Immature natural killer cell (primary cell): ENCODE data around the gene TANGO6. TPM values are rescaled to one million over a fixed set of nuclear protein-coding genes. Genes with fewer than 3 reads are reported as not detected.

Source experiments
- DNase-seq, 3 donors: peaks; one replicate each; pipeline ENCODE4 v3.0.0; 2022; ENCODE audit warnings: mixed read lengths in 1 of 3
- H3K27ac Mint-ChIP-seq, 6 donors: one replicate each; pipeline ENCODE4 v1.8.0; 2020; ENCODE audit warnings: mixed read lengths in 6 of 6, mild to moderate bottlenecking in 5 of 6, inconsistent platforms in 4 of 6, moderate library complexity in 3 of 6
- H3K27me3 Mint-ChIP-seq, 3 donors: one replicate each; pipeline ENCODE4 v1.8.0; 2020 to 2021; ENCODE audit warnings: low read depth in 3 of 3, mild to moderate bottlenecking in 3 of 3, mixed read lengths in 3 of 3, moderate library complexity in 3 of 3, inconsistent platforms in 1 of 3
- H3K36me3 Mint-ChIP-seq, 3 donors: one replicate each; pipeline ENCODE4 v1.8.0; 2020; ENCODE audit warnings: mixed read lengths in 3 of 3, inconsistent platforms in 2 of 3, mild to moderate bottlenecking in 2 of 3
- H3K4me1 Mint-ChIP-seq, 2 donors: one replicate each; pipeline ENCODE4 v1.8.0; 2020; ENCODE audit warnings: inconsistent platforms in 2 of 2, mild to moderate bottlenecking in 2 of 2, mixed read lengths in 2 of 2, moderate library complexity in 1 of 2
- H3K4me3 Mint-ChIP-seq, 5 donors: one replicate each; pipeline ENCODE4 v1.8.0; 2020; ENCODE audit warnings: mild to moderate bottlenecking in 5 of 5, mixed read lengths in 5 of 5, inconsistent platforms in 3 of 5, moderate library complexity in 3 of 5
- H3K9me3 Mint-ChIP-seq, 6 donors: one replicate each; pipeline ENCODE4 v1.8.0; 2020; ENCODE audit warnings: mild to moderate bottlenecking in 6 of 6, mixed read lengths in 6 of 6, inconsistent platforms in 4 of 6, moderate library complexity in 3 of 6
- polyA plus RNA-seq, 3 donors: library from polyadenylated mRNA; unstranded; fragments of 300-500 nt; fragmentation: Illumina TruSeq; gene quantifications; one replicate each; pipeline ENCODE4 v1.2.3, GENCODE V29; 2021

The TANGO6 gene
- polyA plus RNA-seq, 3 donors from 2014 or later: 8.2 to 16.9 (median 11.5) TPM

DNA sequence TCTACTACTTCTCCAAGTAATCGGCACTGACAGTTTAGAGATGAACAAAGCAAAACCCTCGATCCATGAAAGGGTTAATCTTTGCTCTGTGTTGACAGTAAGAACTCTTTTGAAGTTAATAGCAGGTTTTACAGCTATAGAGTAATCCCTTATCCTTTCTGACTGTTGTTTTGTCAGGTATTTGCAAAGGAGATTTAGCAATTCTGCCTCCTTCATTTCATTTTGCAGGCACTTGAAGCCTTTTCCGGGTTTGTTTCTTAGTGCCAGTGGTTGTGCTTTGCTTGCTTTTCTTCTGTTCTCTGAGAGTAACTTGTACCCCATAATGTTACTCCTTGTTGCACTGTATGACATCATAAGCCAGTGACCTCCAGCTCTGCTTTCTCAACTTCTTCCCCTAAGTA is 64.5 kb downstream of the TANGO6 start:
- Mint-ChIP-seq H3K36me3 (peaks cover 8 to 14% (median 12%) of the 10 kb centered on the region in 3 donors), H3K4me3 (no peak overlapping the region), H3K4me1 (no peaks in the 10 kb centered on the region), H3K27ac (no peak overlapping the region), H3K9me3 (no peaks in the 10 kb centered on the region), H3K27me3 (no peaks in the 10 kb centered on the region)
- DNase-seq: no peak

GRCh38 chr16:68909099-68909733 is 65.9 kb downstream of the TANGO6 start:
- Mint-ChIP-seq H3K4me3 (no peak overlapping the region), H3K36me3 (peaks cover 8 to 10% (median 10%) of the 10 kb centered on the region in 3 donors)
- DNase-seq: no peak

GRCh38 chr16:68910051-68910450 is 66.7 kb downstream of the TANGO6 start:
- no peak overlapping the region for H3K4me3 Mint-ChIP-seq
- H3K9me3 Mint-ChIP-seq: no peaks in the 10 kb centered on the region
- no peak overlapping the region for H3K27ac Mint-ChIP-seq
- H3K36me3 Mint-ChIP-seq: peaks cover 8 to 11% (median 10%) of the 10 kb centered on the region in 3 donors
- no peak for DNase-seq
- H3K27me3 Mint-ChIP-seq: no peaks in the 10 kb centered on the region
- no peaks in the 10 kb centered on the region for H3K4me1 Mint-ChIP-seq

More at GRCh38 chr16:68909099-68909733, 65.9 kb downstream of the TANGO6 start:
- Mint-ChIP-seq H3K27me3 (no peaks in the 10 kb centered on the region), H3K4me1 (no peaks in the 10 kb centered on the region), H3K9me3 (no peaks in the 10 kb centered on the region), H3K27ac (no peak overlapping the region)

DNA sequence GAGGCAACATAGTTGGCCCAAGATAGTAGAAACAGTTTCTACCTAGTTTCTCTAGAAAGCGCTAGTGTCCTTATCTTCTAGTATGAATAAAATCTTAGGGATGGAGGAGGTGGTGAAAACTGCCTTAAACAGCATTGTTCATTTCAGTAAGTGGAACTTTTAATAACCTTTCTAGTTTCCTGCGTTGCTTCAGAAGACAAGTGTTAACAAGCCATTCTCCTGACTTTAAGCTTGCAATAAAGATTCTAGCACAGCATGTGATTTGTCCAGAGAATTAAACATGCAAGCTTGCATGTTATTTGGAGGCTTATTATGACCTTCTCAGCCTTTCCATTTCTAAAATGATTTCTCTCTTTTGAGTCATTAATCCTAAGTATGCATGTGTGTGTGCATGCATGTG is 72.3 kb downstream of the TANGO6 start:
- no peak for DNase-seq

DNA sequence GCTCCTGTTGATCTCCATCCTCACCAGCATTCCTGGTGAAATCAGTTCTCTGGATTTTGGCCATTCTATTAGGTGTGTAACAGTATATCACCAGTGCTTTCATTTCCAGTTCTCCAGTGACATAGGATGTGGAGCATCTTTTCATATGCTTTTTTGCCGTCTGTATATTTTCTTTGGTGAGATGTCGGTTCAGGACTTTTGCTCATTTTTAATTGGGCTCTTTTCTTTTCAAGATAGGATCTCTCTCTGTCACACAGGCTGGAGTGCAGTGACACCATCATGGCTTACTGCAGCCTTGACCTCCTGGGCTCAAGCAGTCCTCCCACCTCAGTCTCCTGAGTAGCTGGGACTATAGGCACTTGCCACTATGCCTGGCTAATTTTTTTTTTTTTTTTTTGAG is 74.2 kb downstream of the TANGO6 start:
- no peaks in the 10 kb centered on the region for H3K27me3 Mint-ChIP-seq
- DNase-seq: no peak
- H3K4me3 Mint-ChIP-seq: no peak overlapping the region
- H3K9me3 Mint-ChIP-seq: no peaks in the 10 kb centered on the region
- peaks cover 10 to 40% (median 18%) of the 10 kb centered on the region in 3 donors for H3K36me3 Mint-ChIP-seq
- H3K27ac Mint-ChIP-seq: no peak overlapping the region
- no peaks in the 10 kb centered on the region for H3K4me1 Mint-ChIP-seq

More for the DNA sequence above, 72.3 kb downstream of the TANGO6 start:
- Mint-ChIP-seq H3K4me1 (no peaks in the 10 kb centered on the region), H3K36me3 (peaks cover 10 to 36% (median 11%) of the 10 kb centered on the region in 3 donors), H3K27me3 (no peaks in the 10 kb centered on the region), H3K9me3 (no peaks in the 10 kb centered on the region), H3K27ac (peak overlapping the region in 1 of 6 donors; percentile 49), H3K4me3 (no peak overlapping the region)

GRCh38 chr16:68920349-68920748 is 77.0 kb downstream of the TANGO6 start:
- no peak for DNase-seq
- no peaks in the 10 kb centered on the region for H3K4me1 Mint-ChIP-seq
- no peak overlapping the region for H3K27ac Mint-ChIP-seq
- H3K36me3 Mint-ChIP-seq: peaks cover 10 to 50% (median 24%) of the 10 kb centered on the region in 3 donors
- H3K27me3 Mint-ChIP-seq: no peaks in the 10 kb centered on the region
- no peak overlapping the region for H3K4me3 Mint-ChIP-seq
- no peaks in the 10 kb centered on the region for H3K9me3 Mint-ChIP-seq

GRCh38 chr16:68921637-68922036 is 78.3 kb downstream of the TANGO6 start:
- peaks cover 8 to 42% (median 26%) of the 10 kb centered on the region in 3 donors for H3K36me3 Mint-ChIP-seq

GRCh38 chr16:68923116-68923515 is 79.8 kb downstream of the TANGO6 start:
- H3K27me3 Mint-ChIP-seq: peaks cover 0 to 2% (median 0%) of the 10 kb centered on the region in 3 donors
- no peaks in the 10 kb centered on the region for H3K9me3 Mint-ChIP-seq
- no peak for DNase-seq
- H3K4me1 Mint-ChIP-seq: no peaks in the 10 kb centered on the region
- H3K36me3 Mint-ChIP-seq: peaks cover 15 to 49% (median 38%) of the 10 kb centered on the region in 3 donors
- no peak overlapping the region for H3K27ac Mint-ChIP-seq
- H3K4me3 Mint-ChIP-seq: no peak overlapping the region

More at GRCh38 chr16:68921637-68922036, 78.3 kb downstream of the TANGO6 start:
- Mint-ChIP-seq H3K4me3 (no peak overlapping the region), H3K4me1 (no peaks in the 10 kb centered on the region), H3K27me3 (no peaks in the 10 kb centered on the region), H3K27ac (peak overlapping the region in 1 of 6 donors; percentile 8), H3K9me3 (no peaks in the 10 kb centered on the region)
- no peak for DNase-seq

DNA sequence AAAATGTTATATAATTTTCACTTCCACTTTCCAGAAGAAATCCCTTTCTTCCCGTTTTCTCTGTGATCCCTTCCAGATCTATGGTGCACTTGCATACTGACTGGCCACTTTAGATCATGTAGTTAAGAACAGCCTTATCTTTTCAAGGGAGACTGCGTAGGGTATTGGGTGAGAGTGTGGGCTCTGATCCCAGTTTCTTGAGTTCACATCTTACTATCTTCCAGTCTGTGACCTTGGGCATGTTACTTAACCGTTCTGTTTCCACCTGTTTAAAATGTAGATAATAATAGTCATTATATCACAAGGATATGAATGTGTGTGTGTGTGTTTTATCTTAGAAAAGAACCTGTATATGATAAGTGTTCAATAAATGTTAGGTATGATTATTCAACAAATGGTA is 83.7 kb downstream of the TANGO6 start:
- Mint-ChIP-seq H3K36me3 (peaks cover 31 to 60% (median 47%) of the 10 kb centered on the region in 3 donors), H3K27ac (no peak overlapping the region), H3K9me3 (no peaks in the 10 kb centered on the region), H3K4me3 (no peak overlapping the region), H3K4me1 (no peaks in the 10 kb centered on the region), H3K27me3 (peaks cover 0 to 2% (median 0%) of the 10 kb centered on the region in 3 donors)
- DNase-seq: no peak

GRCh38 chr16:68931196-68931595 is 87.9 kb downstream of the TANGO6 start:
- peaks cover 38 to 65% (median 46%) of the 10 kb centered on the region in 3 donors for H3K36me3 Mint-ChIP-seq
- no peak overlapping the region for H3K4me3 Mint-ChIP-seq

GRCh38 chr16:68934402-68934801 is 91.1 kb downstream of the TANGO6 start:
- H3K27ac Mint-ChIP-seq: peak overlapping the region in 1 of 6 donors; percentile 42
- H3K27me3 Mint-ChIP-seq: no peaks in the 10 kb centered on the region
- no peaks in the 10 kb centered on the region for H3K4me1 Mint-ChIP-seq
- peaks cover 30 to 58% (median 40%) of the 10 kb centered on the region in 3 donors for H3K36me3 Mint-ChIP-seq
- no peaks in the 10 kb centered on the region for H3K9me3 Mint-ChIP-seq
- no peak for DNase-seq
- no peak overlapping the region for H3K4me3 Mint-ChIP-seq

More at GRCh38 chr16:68931196-68931595, 87.9 kb downstream of the TANGO6 start:
- Mint-ChIP-seq H3K27me3 (peaks cover 0 to 2% (median 0%) of the 10 kb centered on the region in 3 donors), H3K4me1 (no peaks in the 10 kb centered on the region), H3K27ac (no peak overlapping the region), H3K9me3 (no peaks in the 10 kb centered on the region)
- no peak for DNase-seq

GRCh38 chr16:68935008-68935407 is 91.7 kb downstream of the TANGO6 start:
- H3K4me3 Mint-ChIP-seq: no peak overlapping the region
- no peak overlapping the region for H3K27ac Mint-ChIP-seq
- H3K36me3 Mint-ChIP-seq: peaks cover 29 to 52% (median 36%) of the 10 kb centered on the region in 3 donors
- DNase-seq: no peak
- H3K4me1 Mint-ChIP-seq: no peaks in the 10 kb centered on the region
- no peaks in the 10 kb centered on the region for H3K9me3 Mint-ChIP-seq
- H3K27me3 Mint-ChIP-seq: no peaks in the 10 kb centered on the region

GRCh38 chr16:68936736-68937631 is 93.7 kb downstream of the TANGO6 start:
- Mint-ChIP-seq H3K9me3 (no peaks in the 10 kb centered on the region), H3K4me3 (no peak overlapping the region), H3K4me1 (no peaks in the 10 kb centered on the region), H3K27me3 (no peaks in the 10 kb centered on the region), H3K36me3 (peaks cover 22 to 45% (median 22%) of the 10 kb centered on the region in 3 donors), H3K27ac (no peak overlapping the region)
- DNase-seq: no peak

- DNase-seq: no peak
- peaks cover 25 to 47% (median 29%) of the 10 kb centered on the region in 3 donors for H3K36me3 Mint-ChIP-seq
- H3K4me1 Mint-ChIP-seq: no peaks in the 10 kb centered on the region
- H3K27ac Mint-ChIP-seq: no peak overlapping the region
- no peaks in the 10 kb centered on the region for H3K27me3 Mint-ChIP-seq
- H3K9me3 Mint-ChIP-seq: no peaks in the 10 kb centered on the region
- no peak overlapping the region for H3K4me3 Mint-ChIP-seq
These were observed 96.5 kb downstream of the TANGO6 start for GRCh38 chr16:68939692-68940320.
